BLaER1 (cell line): ENCODE data around the gene DNAJA2.

ENCODE experiments used
- H3K27ac ChIP-seq: shearing (Covaris generic); formaldehyde crosslinking; 2 replicates; pipeline ENCODE4 v1.8.1; 2022
- H3K27me3 ChIP-seq: shearing (Covaris generic); formaldehyde crosslinking; 2 replicates; pipeline ENCODE4 v1.8.1; 2022
- H3K36me3 ChIP-seq: shearing (Covaris generic); formaldehyde crosslinking; 2 replicates; pipeline ENCODE4 v1.8.1; 2022
- H3K4me1 ChIP-seq: shearing (Covaris generic); formaldehyde crosslinking; 2 replicates; pipeline ENCODE4 v1.8.1; 2022
- H3K4me2 ChIP-seq: shearing (Covaris generic); formaldehyde crosslinking; 2 replicates; pipeline ENCODE4 v1.8.1; 2022
- H3K4me3 ChIP-seq: shearing (Covaris generic); formaldehyde crosslinking; 2 replicates; pipeline ENCODE4 v1.8.1; 2022
- H3K9ac ChIP-seq: shearing (Covaris generic); formaldehyde crosslinking; 2 replicates; pipeline ENCODE4 v1.8.1; 2022
- H3K9me3 ChIP-seq: shearing (Covaris generic); formaldehyde crosslinking; 2 replicates; pipeline ENCODE4 v1.8.1; 2022
- H4K20me1 ChIP-seq: shearing (Covaris generic); formaldehyde crosslinking; 2 replicates; pipeline ENCODE4 v1.8.1; 2022
- Cebpa-rat ChIP-seq: shearing (Covaris generic); IDR thresholded peaks from 2 replicates; pipeline ENCODE4 v1.8.1; 2022

Gene DNAJA2

DNA sequence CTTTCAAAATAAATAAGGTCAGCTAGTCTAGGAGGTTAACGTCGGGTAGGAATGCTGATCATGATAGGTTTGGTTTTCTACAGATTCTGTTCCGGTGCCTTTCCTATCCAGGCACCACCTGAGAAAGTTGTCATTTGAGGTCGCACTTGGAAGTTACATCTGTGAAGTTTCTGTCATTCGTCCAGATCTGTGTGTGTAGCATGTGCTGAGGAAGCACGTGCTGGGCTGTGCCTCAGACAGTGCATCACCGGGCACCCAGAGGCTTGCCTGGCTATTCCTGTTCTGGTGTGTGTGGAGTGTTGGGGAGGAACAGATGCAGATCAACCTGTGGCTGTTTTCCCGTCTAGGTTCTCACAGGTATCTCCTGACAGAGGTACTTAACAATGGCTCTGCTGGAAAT is 42.6 kb downstream of the DNAJA2 start:
- Histone ChIP-seq H3K9me3 (no peaks in the 10 kb centered on the region), H3K4me3 (no peak overlapping the region), H3K27ac (no peak overlapping the region), H3K36me3 (peaks cover 56% of the 10 kb centered on the region), H3K4me2 (no peak overlapping the region), H3K9ac (no peak overlapping the region), H3K27me3 (no peaks in the 10 kb centered on the region), H4K20me1 (no peaks in the 10 kb centered on the region; the same call in 1 of the 2 replicates), H3K4me1 (peaks cover 17% of the 10 kb centered on the region)
- no peak for TF ChIP-seq Cebpa-rat

DNA sequence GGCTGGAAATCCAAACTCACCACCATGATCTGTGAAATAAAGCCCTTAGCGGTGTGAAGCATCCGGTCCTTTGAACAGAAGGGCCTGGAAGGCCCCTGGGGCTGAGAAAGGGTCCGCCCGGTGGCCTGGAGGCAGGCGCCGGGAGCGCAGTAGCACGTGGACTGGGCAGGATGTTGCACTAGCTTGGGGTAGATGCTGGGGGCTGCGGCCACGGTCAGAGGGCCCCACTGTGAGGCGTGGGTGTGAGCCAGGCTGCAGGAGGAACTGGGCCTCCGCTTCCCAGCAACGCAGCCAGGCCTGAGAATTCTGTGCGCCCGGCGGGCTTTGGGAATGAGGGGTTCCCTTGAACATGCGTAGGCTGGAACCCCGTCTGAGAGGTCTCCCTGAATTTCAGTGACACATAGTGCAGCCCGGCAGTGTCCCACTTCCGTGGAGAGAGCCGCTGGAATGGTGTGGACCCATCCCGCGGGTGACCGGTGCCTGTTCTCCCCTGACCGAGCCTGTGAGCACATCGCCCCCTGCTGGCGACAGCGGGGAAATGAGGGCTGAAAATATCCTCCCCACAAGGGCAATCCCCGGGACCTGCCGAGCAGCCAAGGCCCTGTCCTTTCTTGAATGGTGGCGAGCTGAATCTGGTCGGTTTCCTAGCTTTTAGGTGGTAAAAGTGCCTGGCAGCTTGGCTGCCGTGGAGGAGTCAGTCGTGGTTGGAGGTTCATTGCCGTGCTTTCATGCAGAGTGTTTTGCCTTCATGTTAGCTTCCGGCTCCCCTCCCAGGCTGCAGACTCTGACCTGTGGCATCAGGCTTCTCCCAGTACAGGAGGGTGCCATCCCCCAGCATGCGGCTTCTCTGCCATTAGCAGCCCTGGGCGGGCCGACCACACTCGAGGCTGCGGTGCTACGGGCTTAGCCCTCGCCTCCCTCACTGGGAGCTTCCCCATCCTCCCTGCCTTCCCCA is 43.8 kb downstream of the DNAJA2 start:
- H4K20me1 ChIP-seq, result no peaks in the 10 kb centered on the region; the same call in 1 of the 2 replicates
- H3K4me2 ChIP-seq, result no peak overlapping the region
- H3K27me3 ChIP-seq, result no peaks in the 10 kb centered on the region
- no peak for TF ChIP-seq Cebpa-rat
- H3K27ac ChIP-seq, result no peak overlapping the region
- H3K9ac ChIP-seq, result no peak overlapping the region
- H3K9me3 ChIP-seq, result no peaks in the 10 kb centered on the region
- peaks cover 17% of the 10 kb centered on the region for H3K4me1 ChIP-seq
- no peak overlapping the region for H3K4me3 ChIP-seq
- peaks cover 68% of the 10 kb centered on the region for H3K36me3 ChIP-seq

DNA sequence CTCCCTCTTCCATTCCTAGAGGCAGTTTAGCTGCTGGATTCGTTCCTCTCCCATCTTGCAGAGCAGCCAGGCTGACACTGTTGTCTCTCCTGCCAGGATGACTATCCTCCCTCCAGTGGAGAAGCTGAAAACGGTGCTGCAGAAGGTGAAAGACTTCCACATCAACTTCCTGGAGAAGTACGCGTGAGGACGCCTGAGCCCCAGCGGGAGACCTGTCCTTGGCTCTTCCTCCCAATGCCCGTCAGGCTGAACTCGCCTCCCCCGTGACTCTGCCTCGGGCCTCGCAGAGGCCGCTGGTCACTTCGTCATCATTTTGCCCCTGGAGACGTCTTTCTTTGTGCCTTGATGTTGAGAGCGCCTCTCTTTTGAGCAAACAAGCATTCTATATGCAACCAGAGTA is 44.7 kb downstream of the DNAJA2 start:
- H3K36me3 ChIP-seq, result peaks cover 76% of the 10 kb centered on the region
- no peaks in the 10 kb centered on the region for H3K9me3 ChIP-seq
- no peak overlapping the region for H3K4me3 ChIP-seq
- TF ChIP-seq Cebpa-rat, result no peak
- H3K4me1 ChIP-seq, result peaks cover 17% of the 10 kb centered on the region
- H3K9ac ChIP-seq, result no peak overlapping the region
- H3K27me3 ChIP-seq, result no peaks in the 10 kb centered on the region
- no peaks in the 10 kb centered on the region; the same call in 1 of the 2 replicates for H4K20me1 ChIP-seq
- no peak overlapping the region for H3K4me2 ChIP-seq
- no peak overlapping the region for H3K27ac ChIP-seq

DNA sequence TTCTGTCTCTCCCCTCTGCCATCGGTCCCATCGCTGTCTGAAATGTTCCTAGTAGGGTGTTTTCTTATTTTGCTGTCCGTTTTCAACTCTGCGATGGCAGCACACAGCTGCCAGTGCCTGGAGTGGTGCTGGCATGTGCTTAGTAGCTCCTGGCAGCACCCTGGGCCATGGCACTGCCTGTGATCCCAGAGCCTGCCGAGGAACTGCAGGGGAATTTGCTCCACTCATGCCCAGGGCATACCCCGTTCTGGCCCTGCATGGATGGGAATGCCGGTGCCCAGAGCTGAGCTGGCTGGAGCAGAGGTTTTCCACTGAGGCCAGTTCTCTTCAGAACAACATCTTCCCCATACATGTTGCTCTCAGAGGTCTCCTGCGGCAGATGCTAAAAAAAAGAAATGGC is 46.2 kb downstream of the DNAJA2 start:
- no peak overlapping the region for H3K27ac ChIP-seq
- H3K36me3 ChIP-seq, result peaks cover 91% of the 10 kb centered on the region

DNA sequence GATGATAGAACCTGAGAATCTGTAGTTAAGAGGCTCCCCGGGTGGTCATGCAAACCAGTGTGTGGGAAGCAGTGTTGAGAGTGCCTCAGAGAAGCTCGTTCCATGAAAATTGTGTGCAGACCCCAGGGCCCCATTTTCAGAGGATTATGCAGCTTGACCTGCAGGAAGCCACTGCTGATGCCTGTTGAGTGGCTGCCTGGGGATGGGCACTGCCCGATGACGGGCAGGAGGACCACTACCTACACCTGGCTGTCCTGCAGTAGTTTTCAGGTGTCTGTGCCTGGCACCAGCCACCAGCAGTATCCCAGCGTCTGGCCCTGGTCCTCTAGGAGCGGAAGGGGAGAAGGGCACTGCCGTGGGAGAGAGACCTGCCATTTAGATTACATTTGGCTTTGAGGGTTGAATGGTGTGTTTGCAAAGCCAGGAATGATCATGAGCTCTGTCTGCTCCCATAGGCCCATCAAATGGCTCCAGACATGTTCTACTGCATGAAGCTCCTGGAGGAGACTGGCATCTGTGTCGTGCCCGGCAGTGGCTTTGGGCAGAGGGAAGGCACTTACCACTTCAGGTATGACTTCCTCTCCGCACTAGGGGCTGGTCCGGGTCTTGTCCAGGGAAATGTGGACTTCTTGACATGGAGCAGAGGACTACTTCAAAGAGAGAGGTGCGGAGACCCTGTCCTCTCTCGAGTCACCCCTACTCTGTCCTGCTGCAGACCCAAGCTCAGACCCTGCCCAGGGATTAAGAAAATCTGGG is 46.8 kb downstream of the DNAJA2 start:
- TF ChIP-seq Cebpa-rat, result no peak
- Histone ChIP-seq H3K9ac (no peak overlapping the region), H3K36me3 (peaks cover 97% of the 10 kb centered on the region), H3K27me3 (no peaks in the 10 kb centered on the region), H3K4me1 (no peaks in the 10 kb centered on the region), H3K27ac (no peak overlapping the region), H4K20me1 (no peaks in the 10 kb centered on the region; the same call in 1 of the 2 replicates), H3K4me2 (no peak overlapping the region), H3K9me3 (no peaks in the 10 kb centered on the region), H3K4me3 (no peak overlapping the region)

More for the DNA sequence above, 46.2 kb downstream of the DNAJA2 start:
- Histone ChIP-seq H3K27me3 (no peaks in the 10 kb centered on the region), H3K4me2 (no peak overlapping the region), H3K4me1 (0 out of 2 replicates have a peak, but pooled peaks cover 2% of the 10 kb centered on the region), H3K9ac (no peak overlapping the region), H4K20me1 (no peaks in the 10 kb centered on the region; the same call in 1 of the 2 replicates), H3K9me3 (no peaks in the 10 kb centered on the region), H3K4me3 (no peak overlapping the region)
- TF ChIP-seq Cebpa-rat, result no peak

DNA sequence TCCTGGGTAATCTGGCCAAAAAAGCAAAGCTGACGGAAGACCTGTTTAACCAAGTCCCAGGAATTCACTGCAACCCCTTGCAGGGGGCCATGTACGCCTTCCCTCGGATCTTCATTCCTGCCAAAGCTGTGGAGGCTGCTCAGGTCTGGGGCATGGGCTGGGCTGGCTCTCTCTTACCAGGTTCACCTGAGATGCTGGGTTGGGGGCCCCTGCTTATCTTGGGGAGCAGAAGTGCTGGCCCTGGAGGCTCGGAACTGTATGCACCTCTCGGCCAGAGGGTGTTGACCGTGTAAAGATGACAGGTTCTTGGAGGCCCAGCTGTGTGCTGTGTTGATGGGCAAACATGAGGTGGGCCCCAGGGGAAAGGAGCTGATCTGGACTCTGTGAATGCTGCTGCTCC is 49.1 kb downstream of the DNAJA2 start:
- no peak overlapping the region for H3K4me3 ChIP-seq
- H3K9ac ChIP-seq, result no peak overlapping the region
- H3K27ac ChIP-seq, result no peak overlapping the region
- H3K9me3 ChIP-seq, result no peaks in the 10 kb centered on the region
- H3K4me1 ChIP-seq, result peaks cover 16% of the 10 kb centered on the region
- peaks cover 12% of the 10 kb centered on the region; the same call in 1 of the 2 replicates for H4K20me1 ChIP-seq
- peaks cover 100% of the 10 kb centered on the region for H3K36me3 ChIP-seq
- H3K4me2 ChIP-seq, result no peak overlapping the region
- no peaks in the 10 kb centered on the region for H3K27me3 ChIP-seq
- TF ChIP-seq Cebpa-rat, result no peak

DNA sequence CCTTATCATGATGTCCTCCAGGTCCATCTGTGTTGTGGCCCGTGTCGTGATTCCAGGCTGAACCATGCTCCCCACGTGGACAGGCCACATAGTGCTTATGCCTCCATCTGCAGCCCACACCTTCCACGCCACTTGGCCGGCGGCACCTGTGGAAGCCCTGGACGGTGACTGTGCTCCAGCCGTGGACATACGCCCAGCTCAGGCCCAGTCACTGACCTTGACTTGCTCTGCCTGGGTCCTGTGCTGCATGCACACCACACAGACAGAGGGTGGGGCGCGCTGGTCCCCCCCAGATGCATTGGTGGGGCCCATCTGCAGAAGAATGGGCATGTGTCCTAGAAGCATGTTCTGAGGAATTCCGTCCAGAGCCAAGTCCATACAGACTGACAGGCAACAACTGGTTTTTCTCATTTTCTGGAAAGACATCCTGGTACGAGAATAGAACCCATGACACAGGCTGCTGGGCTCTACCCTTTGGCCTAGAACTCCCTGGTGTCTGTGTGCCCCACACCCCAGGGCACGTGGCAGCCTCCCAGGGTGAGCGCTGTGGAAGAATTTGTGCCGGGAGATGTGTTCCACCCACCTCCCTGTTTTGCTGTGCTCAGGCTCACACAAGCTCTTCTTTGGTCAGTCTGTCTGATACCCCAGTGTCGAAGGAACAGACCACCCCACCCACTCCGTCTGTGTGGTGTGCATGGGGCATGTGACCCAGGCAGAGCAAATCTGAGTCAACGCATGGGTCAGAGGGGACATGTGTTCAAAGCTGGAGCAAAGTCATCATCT is 49.8 kb downstream of the DNAJA2 start:
- Histone ChIP-seq H3K9ac (no peak overlapping the region), H3K27ac (no peak overlapping the region), H3K9me3 (no peaks in the 10 kb centered on the region), H3K27me3 (no peaks in the 10 kb centered on the region), H3K4me3 (no peak overlapping the region), H3K4me2 (no peak overlapping the region), H4K20me1 (peaks cover 17% of the 10 kb centered on the region; the same call in 1 of the 2 replicates), H3K36me3 (peaks cover 100% of the 10 kb centered on the region), H3K4me1 (peaks cover 23% of the 10 kb centered on the region)
- no peak for TF ChIP-seq Cebpa-rat

DNA sequence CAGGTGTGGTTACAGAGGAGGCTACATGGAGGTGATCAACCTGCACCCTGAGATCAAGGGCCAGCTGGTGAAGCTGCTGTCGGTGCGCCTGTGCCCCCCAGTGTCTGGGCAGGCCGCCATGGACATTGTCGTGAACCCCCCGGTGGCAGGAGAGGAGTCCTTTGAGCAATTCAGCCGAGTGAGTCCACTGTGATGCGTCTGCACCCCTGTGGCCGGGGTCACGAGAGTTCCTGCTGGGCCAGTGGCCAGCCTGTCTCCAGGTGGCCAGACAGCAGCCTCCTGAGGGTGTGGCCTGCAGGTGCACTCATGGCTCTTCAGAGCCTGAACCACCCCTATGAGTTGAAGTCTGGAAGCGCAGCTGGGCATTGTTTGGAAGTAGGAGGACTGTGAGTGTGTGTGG is 51.2 kb downstream of the DNAJA2 start:
- Histone ChIP-seq H4K20me1 (peaks cover 28% of the 10 kb centered on the region; the same call in 1 of the 2 replicates), H3K36me3 (peaks cover 100% of the 10 kb centered on the region)
- no peak for TF ChIP-seq Cebpa-rat

DNA sequence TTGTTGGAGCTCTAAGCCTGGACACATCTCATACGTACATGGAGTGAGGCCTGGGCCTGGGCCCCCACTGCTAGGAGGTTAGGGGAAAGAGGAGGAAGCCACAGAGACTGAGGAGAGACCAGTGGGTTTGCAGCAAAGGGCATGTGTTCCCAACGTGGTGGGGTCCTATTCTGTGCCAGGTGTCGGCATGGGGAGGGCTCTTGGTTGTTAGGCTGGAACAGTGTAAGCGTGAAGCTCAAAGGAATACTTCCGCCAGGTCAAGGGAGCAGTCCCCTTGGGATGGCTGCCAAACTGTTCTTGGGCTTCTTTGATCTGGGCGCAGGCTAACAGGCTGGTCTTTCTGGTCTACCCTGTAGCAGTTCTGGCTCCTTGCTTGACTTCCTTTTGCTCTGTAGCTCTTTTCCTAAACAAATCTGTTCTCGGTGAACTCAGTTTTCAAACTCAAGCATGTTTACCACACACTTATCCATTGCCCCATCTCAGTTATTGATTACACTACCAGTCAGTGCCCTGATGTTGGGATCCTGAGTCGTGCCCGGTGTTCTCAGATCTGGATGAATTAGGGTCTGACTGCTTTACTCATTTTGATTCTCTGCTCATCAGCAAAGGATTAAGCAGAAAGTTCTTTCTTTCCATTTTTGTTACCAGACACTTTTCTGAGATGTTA is 52.9 kb downstream of the DNAJA2 start:
- Histone ChIP-seq H3K9ac (no peak overlapping the region), H3K27ac (peak overlapping the region; percentile 42; the same call in 1 of the 2 replicates), H3K4me3 (no peak overlapping the region), H3K4me2 (peak overlapping the region; percentile 61), H3K36me3 (peaks cover 95% of the 10 kb centered on the region), H3K4me1 (peaks cover 55% of the 10 kb centered on the region), H4K20me1 (peaks cover 34% of the 10 kb centered on the region; the same call in 1 of the 2 replicates), H3K9me3 (no peaks in the 10 kb centered on the region), H3K27me3 (no peaks in the 10 kb centered on the region)
- TF ChIP-seq Cebpa-rat, result no peak

More for the DNA sequence above, 51.2 kb downstream of the DNAJA2 start:
- Histone ChIP-seq H3K27me3 (no peaks in the 10 kb centered on the region), H3K9ac (no peak overlapping the region), H3K4me2 (no peak overlapping the region), H3K9me3 (no peaks in the 10 kb centered on the region), H3K27ac (no peak overlapping the region), H3K4me3 (no peak overlapping the region), H3K4me1 (peaks cover 38% of the 10 kb centered on the region)
